Endodermal cell (in vitro differentiated cells): ENCODE measurements around the gene ZNF627. TPM values are rescaled to one million over a fixed set of nuclear protein-coding genes. Genes with fewer than 3 reads are reported as not detected.

Experiments used
- DNase-seq: peaks from one replicate; pipeline ENCODE4 v3.0.0-alpha.2; 2017
- H3K27ac ChIP-seq: 2 replicates; pipeline ENCODE4 v1.5.1; 2013; ENCODE audit warnings: mild to moderate bottlenecking, low read depth, low read length, moderate library complexity
- H3K27me3 ChIP-seq: 2 replicates; pipeline ENCODE4 v1.6.1; 2013; ENCODE audit warnings: mild to moderate bottlenecking, low read length, moderate library complexity; ENCODE audit not compliant: insufficient read depth, control insufficient read depth, poor library complexity, severe bottlenecking
- H3K36me3 ChIP-seq: 2 replicates; pipeline ENCODE4 v1.7.0; 2013; ENCODE audit warnings: mild to moderate bottlenecking, low read length, moderate library complexity; ENCODE audit not compliant: control insufficient read depth, insufficient read depth
- H3K4me1 ChIP-seq: one replicate; pipeline ENCODE4 v1.7.0; 2013; ENCODE audit warnings: low read length; ENCODE audit not compliant: control insufficient read depth, insufficient read depth
- H3K4me3 ChIP-seq: 2 replicates; pipeline ENCODE4 v1.5.1; 2013; ENCODE audit warnings: mild to moderate bottlenecking, low read length, moderate library complexity
- H3K9ac ChIP-seq: 2 replicates; pipeline ENCODE4 v1.6.1; 2013; ENCODE audit warnings: mild to moderate bottlenecking, low read length, moderate library complexity; ENCODE audit not compliant: poor library complexity, severe bottlenecking; ENCODE audit errors: extremely low read depth
- H3K9me3 ChIP-seq: 2 replicates; pipeline ENCODE4 v1.6.1; 2013; ENCODE audit warnings: mild to moderate bottlenecking, low read length, moderate library complexity; ENCODE audit not compliant: control insufficient read depth
- H3K27ac Mint-ChIP-seq: 2 replicates; pipeline ENCODE4 v1.8.0; 2020; ENCODE audit warnings: mixed read lengths
- H3K27me3 Mint-ChIP-seq: 2 replicates; pipeline ENCODE4 v1.8.0; 2021; ENCODE audit warnings: mild to moderate bottlenecking, mixed read lengths; ENCODE audit not compliant: insufficient read depth
- H3K36me3 Mint-ChIP-seq: 2 replicates; pipeline ENCODE4 v1.8.0; 2020; ENCODE audit warnings: low read depth, mixed read lengths
- H3K4me1 Mint-ChIP-seq: 2 replicates; pipeline ENCODE4 v1.8.0; 2020; ENCODE audit warnings: mixed read lengths
- H3K4me3 Mint-ChIP-seq: 2 replicates; pipeline ENCODE4 v1.8.0; 2020; ENCODE audit warnings: mild to moderate bottlenecking, moderate library complexity, mixed read lengths
- H3K9me3 Mint-ChIP-seq: 2 replicates; pipeline ENCODE4 v1.8.0; 2020; ENCODE audit warnings: mild to moderate bottlenecking, mixed read lengths
- WGBS, 2 experiments: methylation state at CpG; one replicate each; pipeline versions ENCODE4 v1.1.5 to v1.1.7; 2013; ENCODE audit warnings: missing lambda C conversion rate in 2 of 2, mixed read lengths in 1 of 2; ENCODE audit not compliant: insufficient coverage in 1 of 2, insufficient read length in 1 of 2; 5-methylcytosine and 5-hydroxymethylcytosine counted together
- total RNA-seq, 2 donors: library from RNA; stranded (reverse); fragmentation: NEBNext Ultra II Directional in 1 of 2; extraction: Animal tissue kit (Norgen Biotek cat#: 25700) in 1 of 2; gene quantifications; 2 replicates in 1 of 2; 3 replicates in 1 of 2; pipeline ENCODE4 v1.2.1, GENCODE V29; 2021
- TF ChIP-seq, protein P1 (sequence below): fragments of 200-600 bp; sonication (generic); conservative IDR thresholded peaks from 2 replicates; pipeline ENCODE4 v1.5.0; 2021; ENCODE audit warnings: antibody characterized with exemption, mild to moderate bottlenecking

ZNF627 gene
- total RNA-seq, 2 donors from 2014 or later: 22.0 to 30.5 TPM

- Mint-ChIP-seq H3K27ac (no peak overlapping the region), H3K9me3 (peaks cover 69% of the 10 kb centered on the region), H3K27me3 (no peaks in the 10 kb centered on the region), H3K36me3 (peaks cover 39% of the 10 kb centered on the region), H3K4me1 (no peaks in the 10 kb centered on the region), H3K4me3 (no peak overlapping the region)
- Histone ChIP-seq H3K27me3 (no peaks in the 10 kb centered on the region), H3K4me1 (peaks cover 2% of the 10 kb centered on the region), H3K36me3 (peaks cover 38% of the 10 kb centered on the region), H3K9ac (no peak overlapping the region), H3K9me3 (peaks cover 63% of the 10 kb centered on the region), H3K27ac (no peak overlapping the region), H3K4me3 (peak overlapping the region; percentile 19)
- WGBS, 2 experiments: 81 to 94% methylated on average over 2 to 3 of the region's 3 CpGs
- no peak for DNase-seq
- TF ChIP-seq, protein P1, sequence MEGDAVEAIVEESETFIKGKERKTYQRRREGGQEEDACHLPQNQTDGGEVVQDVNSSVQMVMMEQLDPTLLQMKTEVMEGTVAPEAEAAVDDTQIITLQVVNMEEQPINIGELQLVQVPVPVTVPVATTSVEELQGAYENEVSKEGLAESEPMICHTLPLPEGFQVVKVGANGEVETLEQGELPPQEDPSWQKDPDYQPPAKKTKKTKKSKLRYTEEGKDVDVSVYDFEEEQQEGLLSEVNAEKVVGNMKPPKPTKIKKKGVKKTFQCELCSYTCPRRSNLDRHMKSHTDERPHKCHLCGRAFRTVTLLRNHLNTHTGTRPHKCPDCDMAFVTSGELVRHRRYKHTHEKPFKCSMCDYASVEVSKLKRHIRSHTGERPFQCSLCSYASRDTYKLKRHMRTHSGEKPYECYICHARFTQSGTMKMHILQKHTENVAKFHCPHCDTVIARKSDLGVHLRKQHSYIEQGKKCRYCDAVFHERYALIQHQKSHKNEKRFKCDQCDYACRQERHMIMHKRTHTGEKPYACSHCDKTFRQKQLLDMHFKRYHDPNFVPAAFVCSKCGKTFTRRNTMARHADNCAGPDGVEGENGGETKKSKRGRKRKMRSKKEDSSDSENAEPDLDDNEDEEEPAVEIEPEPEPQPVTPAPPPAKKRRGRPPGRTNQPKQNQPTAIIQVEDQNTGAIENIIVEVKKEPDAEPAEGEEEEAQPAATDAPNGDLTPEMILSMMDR: no peak
Observed at GRCh38 chr19:11657307-11657706, 60.0 kb downstream of the ZNF627 start.

DNA sequence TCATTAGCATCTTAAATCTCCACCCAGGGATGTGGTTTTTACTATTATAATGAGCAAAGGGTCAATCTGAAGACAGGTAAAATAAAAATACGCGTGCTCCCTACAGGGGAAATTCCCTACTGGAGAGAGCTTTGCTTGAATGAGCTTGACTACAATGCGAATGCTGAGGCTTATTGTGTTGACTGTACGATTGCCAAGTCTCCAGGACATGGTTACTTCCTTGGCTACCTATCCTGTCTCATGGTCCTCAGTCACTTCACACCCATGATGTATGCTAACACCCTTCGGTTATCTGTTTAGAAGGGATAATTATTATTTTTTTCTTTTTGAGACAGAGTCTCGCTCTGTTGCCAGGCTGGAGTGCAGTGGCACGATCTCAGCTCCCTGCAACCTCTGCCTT is 61.7 kb downstream of the ZNF627 start:
- H3K4me1 ChIP-seq: peaks cover 2% of the 10 kb centered on the region
- Mint-ChIP-seq H3K27ac (no peak overlapping the region), H3K4me1 (no peaks in the 10 kb centered on the region), H3K27me3 (no peaks in the 10 kb centered on the region), H3K4me3 (no peak overlapping the region), H3K36me3 (peaks cover 33% of the 10 kb centered on the region), H3K9me3 (peaks cover 62% of the 10 kb centered on the region)
- TF ChIP-seq, protein P1: no peak
- no peaks in the 10 kb centered on the region for H3K27me3 ChIP-seq
- peaks cover 27% of the 10 kb centered on the region for H3K36me3 ChIP-seq
- no peak overlapping the region for H3K9ac ChIP-seq
- WGBS, 2 experiments: 87 to 88% methylated on average over 6 to 7 of the region's 7 CpGs
- no peak overlapping the region for H3K4me3 ChIP-seq
- H3K9me3 ChIP-seq: peaks cover 58% of the 10 kb centered on the region
- DNase-seq: no peak
- no peak overlapping the region for H3K27ac ChIP-seq

DNA sequence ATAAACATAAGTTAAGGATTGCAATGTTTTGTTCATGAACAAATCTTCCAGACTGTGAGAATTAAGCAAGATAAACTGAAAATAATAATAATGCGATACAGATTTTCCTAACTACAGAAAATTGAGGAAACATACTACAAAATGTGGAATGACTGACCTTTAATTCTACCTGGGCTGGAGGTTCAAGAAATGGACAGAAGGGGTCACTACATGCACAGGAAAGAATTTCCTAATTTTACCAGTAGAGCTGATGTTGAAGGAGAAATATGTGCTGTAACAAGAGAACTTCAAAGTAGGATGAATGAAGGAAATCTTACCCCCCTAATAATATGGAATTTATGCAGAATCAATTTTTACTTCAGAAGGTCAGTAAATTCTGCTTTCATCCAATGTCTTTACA is 62.3 kb downstream of the ZNF627 start:
- Histone ChIP-seq H3K9me3 (peaks cover 52% of the 10 kb centered on the region), H3K27ac (no peak overlapping the region), H3K9ac (no peak overlapping the region), H3K36me3 (peaks cover 22% of the 10 kb centered on the region), H3K4me3 (no peak overlapping the region), H3K4me1 (peaks cover 2% of the 10 kb centered on the region), H3K27me3 (no peaks in the 10 kb centered on the region)
- WGBS, 2 experiments: 100% methylated on average over 1 of the region's 1 CpG; no CpG with 5 or more reads in 1 of the 2 experiments
- Mint-ChIP-seq H3K27me3 (no peaks in the 10 kb centered on the region), H3K27ac (no peak overlapping the region), H3K4me1 (no peaks in the 10 kb centered on the region), H3K4me3 (no peak overlapping the region), H3K9me3 (peaks cover 55% of the 10 kb centered on the region), H3K36me3 (peaks cover 27% of the 10 kb centered on the region)
- DNase-seq: no peak
- TF ChIP-seq, protein P1: peak; percentile 69
